Caco-2 (cell line): Measurements from ENCODE around the gene COL6A3. TPM values are rescaled to one million over a fixed set of nuclear protein-coding genes. Genes with fewer than 3 reads are reported as not detected.

Experiments
- BruUV-seq: library from RNA; stranded (reverse); fragments of 400-500 nt; replicated peaks from 2 replicates; lab custom pipeline; 2021; lab: Mats Ljungman, UMichigan
- CTCF ChIA-PET: fragments of 300-600 bp; sonication (Branson Sonifier 250); formaldehyde crosslinking; loops from one replicate; lab custom pipeline; 2022; ENCODE audit warnings: antibody characterized with exemption; lab: Charles Lee
- POLR2A ChIA-PET: fragments of 300-600 bp; sonication (Branson Sonifier 250); formaldehyde crosslinking; loops from one replicate; lab custom pipeline; 2022; ENCODE audit warnings: antibody characterized with exemption; lab: Charles Lee
- DNase-seq, 2 experiments: peaks; one replicate each; pipeline versions ENCODE4 v3.0.0 to v3.0.0-alpha.2; 2020 to 2022
- H3K27me3 ChIP-seq: replicated peaks from 2 replicates; pipeline ENCODE4 v1.6.0; 2011; ENCODE audit warnings: low read length; ENCODE audit not compliant: control insufficient read depth, insufficient read depth
- H3K36me3 ChIP-seq: 2 replicates; pipeline ENCODE4 v1.5.1; 2011; ENCODE audit warnings: low read length; ENCODE audit not compliant: control insufficient read depth, insufficient read depth
- H3K4me1 ChIP-seq: fragments of 250-450 bp; sonication (Bioruptor Pico); 2 replicates; pipeline ENCODE4 v1.5.1; 2020; ENCODE audit warnings: mild to moderate bottlenecking
- H3K4me3 ChIP-seq: 2 replicates; pipeline ENCODE4 v1.5.1; 2011; ENCODE audit warnings: low read depth, mild to moderate bottlenecking, control low read depth, low read length
- H3K9me3 ChIP-seq: fragments of 250-450 bp; sonication (Bioruptor Pico); 2 replicates; pipeline ENCODE4 v1.5.1; 2020; ENCODE audit warnings: mild to moderate bottlenecking, moderate library complexity
- H3K27ac Mint-ChIP-seq: one replicate; pipeline ENCODE4 v1.8.0; 2022; ENCODE audit warnings: mixed read lengths; ENCODE audit not compliant: unreplicated experiment
- H3K27me3 Mint-ChIP-seq: one replicate; pipeline ENCODE4 v1.8.0; 2022; ENCODE audit warnings: mixed read lengths; ENCODE audit not compliant: insufficient read depth, unreplicated experiment
- H3K36me3 Mint-ChIP-seq: one replicate; pipeline ENCODE4 v1.8.0; 2022; ENCODE audit warnings: mild to moderate bottlenecking, mixed read lengths; ENCODE audit not compliant: insufficient read depth, unreplicated experiment
- H3K4me1 Mint-ChIP-seq: one replicate; pipeline ENCODE4 v1.8.0; 2022; ENCODE audit warnings: low read depth, mixed read lengths; ENCODE audit not compliant: unreplicated experiment
- H3K4me3 Mint-ChIP-seq: one replicate; pipeline ENCODE4 v1.8.0; 2022; ENCODE audit warnings: mild to moderate bottlenecking, moderate library complexity, mixed read lengths; ENCODE audit not compliant: unreplicated experiment
- H3K9me3 Mint-ChIP-seq: one replicate; pipeline ENCODE4 v1.8.0; 2022; ENCODE audit warnings: mixed read lengths; ENCODE audit not compliant: unreplicated experiment
- CTCF ChIP-seq, 2 experiments: fragments of 200-600 bp in 1 of 2; IDR thresholded peaks; 1 replicate in 1 of 2; 2 replicates in 1 of 2; pipeline versions ENCODE4 v1.5.1 to v1.8.0; 2011 to 2022; ENCODE audit warnings: antibody characterized with exemption in 1 of 2, control low read depth in 1 of 2, inconsistent platforms in 1 of 2, low read depth in 1 of 2, low read length in 1 of 2, mild to moderate bottlenecking in 1 of 2, moderate library complexity in 1 of 2; ENCODE audit not compliant: insufficient read depth in 1 of 2, severe bottlenecking in 1 of 2, unreplicated experiment in 1 of 2
- intact Hi-C: fragments of 100-400 bp; cut with micrococcal nuclease; formaldehyde crosslinking; loops from one replicate; pipeline ENCODE4 v1.10.0; 2022; ENCODE audit not compliant: unreplicated experiment
- total RNA-seq: library from RNA; stranded (reverse); gene quantifications from 2 replicates; pipeline ENCODE4 v1.2.3, GENCODE V29; 2022

The COL6A3 gene
- total RNA-seq, 1 experiment from 2014 or later: 0.73 TPM

DNA sequence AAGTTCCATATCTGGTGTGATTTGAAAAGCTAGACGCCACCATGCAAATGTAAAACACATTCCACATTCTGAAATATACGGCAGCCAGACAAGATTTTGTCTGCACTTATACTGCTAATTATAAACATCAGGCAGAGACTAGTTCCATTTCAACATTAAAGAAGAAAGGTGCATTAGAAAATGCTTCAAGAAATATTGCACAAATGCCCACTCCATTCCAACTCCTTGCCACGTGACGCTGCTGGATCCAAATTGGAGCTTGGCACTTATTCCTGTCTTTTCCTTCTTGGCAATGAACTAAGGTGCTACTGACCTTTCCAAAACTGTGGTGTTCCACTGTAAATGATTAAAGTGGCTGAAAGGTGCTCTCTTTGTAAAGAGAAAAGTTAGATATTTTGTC is 6.3 kb downstream of the COL6A3 start:
- Histone ChIP-seq H3K27me3 (no peaks in the 10 kb centered on the region), H3K36me3 (no peaks in the 10 kb centered on the region), H3K9me3 (no peaks in the 10 kb centered on the region), H3K4me1 (no peaks in the 10 kb centered on the region), H3K4me3 (no peak overlapping the region)
- POLR2A ChIA-PET: no interaction called here
- TF ChIP-seq CTCF (IDR thresholded peaks at IDR 0.05; ENCODE audit: insufficient read depth in 1 of 2, low read depth in 1 of 2, low read length in 1 of 2, severe bottlenecking in 1 of 2, unreplicated experiment in 1 of 2): no peak
- Mint-ChIP-seq H3K36me3 (no peaks in the 10 kb centered on the region), H3K27ac (no peak overlapping the region), H3K27me3 (peaks cover 5% of the 10 kb centered on the region), H3K9me3 (no peaks in the 10 kb centered on the region), H3K4me1 (no peaks in the 10 kb centered on the region), H3K4me3 (no peak overlapping the region)
- no TSS peak for BruUV-seq
- CTCF ChIA-PET: no interaction called here
- DNase-seq: no peak
- intact Hi-C loops: no loop called here

DNA sequence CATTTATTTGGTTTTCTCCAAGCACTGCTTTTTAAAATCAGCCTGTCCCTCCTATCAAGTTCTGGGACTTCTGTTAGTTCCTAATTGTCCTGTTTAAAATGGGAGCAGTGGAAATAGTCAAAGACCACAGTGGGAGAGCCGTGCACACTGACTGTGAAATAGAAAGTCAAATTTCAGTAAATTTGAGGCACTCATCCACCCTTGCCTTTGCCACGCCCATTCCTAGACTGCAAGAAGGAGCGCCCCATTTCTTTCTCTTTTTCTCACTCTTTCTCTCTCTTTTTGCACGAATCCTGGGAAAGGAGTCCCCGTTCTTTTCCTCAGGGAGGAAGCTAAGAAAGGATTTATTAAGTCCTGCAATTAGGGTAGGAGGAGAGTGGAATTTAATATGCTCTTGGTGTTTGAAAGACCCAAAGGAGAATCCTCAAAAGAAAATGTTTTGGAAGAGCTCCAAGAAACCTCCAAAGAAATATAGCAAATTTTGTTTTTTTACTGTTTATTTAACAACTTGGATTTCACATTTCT is 7.5 kb downstream of the COL6A3 start:
- no peak for TF ChIP-seq CTCF (IDR thresholded peaks at IDR 0.05; ENCODE audit: insufficient read depth in 1 of 2, low read depth in 1 of 2, low read length in 1 of 2, severe bottlenecking in 1 of 2, unreplicated experiment in 1 of 2)
- Mint-ChIP-seq H3K9me3 (no peaks in the 10 kb centered on the region), H3K27ac (no peak overlapping the region), H3K27me3 (peaks cover 6% of the 10 kb centered on the region), H3K4me3 (no peak overlapping the region), H3K36me3 (no peaks in the 10 kb centered on the region), H3K4me1 (no peaks in the 10 kb centered on the region)
- DNase-seq: no peak
- Histone ChIP-seq H3K9me3 (no peaks in the 10 kb centered on the region), H3K27me3 (no peaks in the 10 kb centered on the region), H3K4me3 (no peak overlapping the region), H3K36me3 (no peaks in the 10 kb centered on the region), H3K4me1 (no peaks in the 10 kb centered on the region)
- ChIA-PET CTCF (no interaction called here), POLR2A (no interaction called here)
- intact Hi-C loops: no loop called here
- no TSS peak for BruUV-seq

DNA sequence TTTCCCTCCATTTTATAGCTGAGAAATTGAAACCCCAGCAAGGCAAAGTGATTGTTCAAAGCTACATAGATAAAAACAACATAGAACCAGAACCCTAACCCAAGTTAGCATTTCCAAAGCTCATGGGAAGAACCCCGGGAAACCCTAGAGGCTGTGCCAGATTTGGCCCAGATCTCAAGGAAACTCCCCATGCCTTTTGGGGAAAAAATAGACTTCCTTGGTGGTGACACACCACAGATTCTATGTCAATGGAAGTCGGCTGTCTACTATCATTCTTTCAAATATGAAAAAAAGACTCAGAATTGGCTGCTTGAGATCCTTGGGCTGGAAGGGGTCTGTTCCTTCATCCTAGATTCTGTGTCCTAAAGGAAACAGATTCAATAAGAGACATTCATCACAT is 8.4 kb downstream of the COL6A3 start:
- ChIA-PET POLR2A (interaction anchor here (0.5 kb wide), 1 partner anchor 70 kb away, joined by 3 read pairs; no protein-coding TSS in a partner anchor), CTCF (no interaction called here)
- Mint-ChIP-seq H3K9me3 (no peaks in the 10 kb centered on the region), H3K4me3 (no peak overlapping the region), H3K36me3 (no peaks in the 10 kb centered on the region), H3K4me1 (no peaks in the 10 kb centered on the region), H3K27ac (no peak overlapping the region), H3K27me3 (peaks cover 6% of the 10 kb centered on the region)
- TF ChIP-seq CTCF (IDR thresholded peaks at IDR 0.05; ENCODE audit: insufficient read depth in 1 of 2, low read depth in 1 of 2, low read length in 1 of 2, severe bottlenecking in 1 of 2, unreplicated experiment in 1 of 2): no peak
- Histone ChIP-seq H3K4me3 (no peak overlapping the region), H3K36me3 (no peaks in the 10 kb centered on the region), H3K4me1 (no peaks in the 10 kb centered on the region), H3K9me3 (no peaks in the 10 kb centered on the region), H3K27me3 (no peaks in the 10 kb centered on the region)
- BruUV-seq: no TSS peak
- intact Hi-C loops: no loop called here
- no peak for DNase-seq
